Stimulated activated CD4-positive, alpha-beta T cell treated with anti-CD3 and anti-CD28 coated beads, TNF-alpha, amount 100 ng/mL, for 24 hours (primary cell): ENCODE results near the gene KBTBD3.
A peak's percentile ranks its signal among the peaks of the same experiment; 100 is the strongest.
"Not testable (repeated sequence)": the region's sequence is repeated elsewhere in the genome, so short reads cannot be mapped to it uniquely, and the experiment has no call there.

ENCODE experiments used
- DNase-seq, 3 experiments: peaks; one replicate each; pipeline ENCODE4 v3.0.0-alpha.2; 2020; ENCODE audit warnings: low read depth in 3 of 3

Gene KBTBD3

GRCh38 chr11:106061954-106062949, 14.9 kb downstream of the KBTBD3 start:
- no peak for DNase-seq

- no peak for DNase-seq
Measured at GRCh38 chr11:106061249-106061784, 15.8 kb downstream of the KBTBD3 start.

- no peak for DNase-seq
Measured at GRCh38 chr11:106059617-106060016, 17.5 kb downstream of the KBTBD3 start.

GRCh38 chr11:106058377-106058776, 18.8 kb downstream of the KBTBD3 start:
- not testable (repeated sequence) for DNase-seq

GRCh38 chr11:106051103-106051502, 26.0 kb downstream of the KBTBD3 start:
- DNase-seq: no peak

GRCh38 chr11:106049727-106050476, 27.2 kb downstream of the KBTBD3 start:
- no peak for DNase-seq

- no peak for DNase-seq
Measured at GRCh38 chr11:106047631-106048030, 29.5 kb downstream of the KBTBD3 start.

- no peak for DNase-seq
Measured at GRCh38 chr11:106043540-106043939, 33.6 kb downstream of the KBTBD3 start.

- no peak for DNase-seq
Measured at GRCh38 chr11:106032861-106033260, 44.3 kb downstream of the KBTBD3 start.

- DNase-seq: no peak
Measured at GRCh38 chr11:106031936-106032335, 45.2 kb downstream of the KBTBD3 start.

GRCh38 chr11:106031202-106031810, 45.8 kb downstream of the KBTBD3 start:
- no peak for DNase-seq

GRCh38 chr11:106030609-106031008, 46.5 kb downstream of the KBTBD3 start:
- DNase-seq: no peak

- no peak for DNase-seq
Measured at GRCh38 chr11:106022795-106023275, 54.3 kb downstream of the KBTBD3 start.

GRCh38 chr11:106021967-106022794, 55.0 kb downstream of the KBTBD3 start, which contains the start of gene MSANTD4:
Gene MSANTD4, minus strand, starts transcription at chr11:106022240. Its CDS starts 11,323 bp downstream, at chr11:106010917.
- DNase-seq: peak; percentile 90 to 96 (median 95)

GRCh38 chr11:106021181-106021966, 55.8 kb downstream of the KBTBD3 start:
- DNase-seq: no peak

- DNase-seq: no peak
Measured at GRCh38 chr11:106017093-106017492, 60.1 kb downstream of the KBTBD3 start.

GRCh38 chr11:106015066-106015465, 62.1 kb downstream of the KBTBD3 start:
- no peak for DNase-seq

GRCh38 chr11:106014620-106015019, 62.5 kb downstream of the KBTBD3 start:
- DNase-seq: no peak

- no peak for DNase-seq
Measured at GRCh38 chr11:106014035-106014434, 63.1 kb downstream of the KBTBD3 start.

GRCh38 chr11:106012744-106013143, 64.4 kb downstream of the KBTBD3 start:
- no peak for DNase-seq
